ENCODE results near the gene TRIM28. TPM values are rescaled to one million over a fixed set of nuclear protein-coding genes. Genes with fewer than 3 reads are reported as not detected.
A peak's percentile ranks its signal among the peaks of the same experiment; 100 is the strongest.

TRIM28 gene
- total and polyA plus RNA-seq, 9 of the 15 experiments (the other 6 are each of a cell fraction or from before 2014, with no cell fraction given): 12.1 to 797 (median 490) TPM

DNA sequence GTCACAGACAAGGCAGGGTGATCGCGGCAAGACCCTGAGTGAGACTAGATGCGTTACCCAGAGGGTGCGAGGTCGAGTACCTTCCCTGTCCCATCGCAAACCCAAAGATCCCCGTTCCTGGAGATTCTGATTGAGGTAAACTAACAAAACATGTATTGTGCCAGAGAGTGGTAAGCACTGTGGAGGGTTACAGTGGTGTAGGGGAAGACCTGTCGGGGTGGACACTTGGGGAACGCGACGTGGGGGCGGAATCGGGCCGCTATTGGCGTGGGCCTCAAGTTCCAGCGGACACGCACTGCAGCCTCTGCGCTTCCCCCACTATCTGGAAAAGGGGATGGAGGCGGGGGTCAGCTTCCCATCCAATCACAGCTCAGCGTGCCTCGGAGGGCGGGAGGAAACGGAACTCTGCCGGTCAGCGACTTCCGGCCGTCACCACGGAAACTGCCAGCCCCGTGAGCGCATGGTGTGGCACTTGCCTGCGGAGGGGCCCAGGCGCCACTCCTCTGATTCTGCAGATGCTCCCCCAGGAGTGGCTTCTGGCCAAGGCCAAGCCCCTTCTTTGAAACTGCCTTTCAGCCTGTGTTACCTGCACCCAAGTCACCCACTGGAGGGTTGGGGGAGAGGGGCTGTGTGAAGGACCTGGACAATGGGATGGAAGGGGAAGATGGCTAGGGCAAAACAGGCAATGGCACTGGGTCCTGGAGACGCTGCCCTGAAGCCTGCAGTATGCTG lies 15.6 kb downstream of the TRIM28 start (continued):
- TF ChIP-seq ZFP30 (CRISPR knock-in tag; IDR thresholded peaks at IDR 0.05; ENCODE audit: borderline replicate concordance) (no peak), ZBED1 (IDR thresholded peaks at IDR 0.05) (no peak; the same call in 1 of the 2 replicates), ZFP36 (IDR thresholded peaks at IDR 0.05; ENCODE audit: low read depth, low read length, partially characterized antibody) (no peak), ZNF507 (tag; conservative IDR thresholded peaks at IDR 0.05) (no peak), MTA2 (IDR thresholded peaks at IDR 0.05; ENCODE audit: low read depth) (no peak), KLF10 (CRISPR knock-in tag; IDR thresholded peaks at IDR 0.05) (no peak), PRMT5 (CRISPR knock-in tag; IDR thresholded peaks at IDR 0.05) (no peak), ARNT (IDR thresholded peaks at IDR 0.05) (peak in 1 of 2 experiments; percentile 79; a peak in 2 of 4 replicates), SNRNP70 (optimal IDR thresholded peaks at IDR 0.05; ENCODE audit: low read depth, low read length) (no peak), ETV5 (CRISPR knock-in tag; IDR thresholded peaks at IDR 0.05; ENCODE audit: low read depth) (0 out of 2 replicates have a peak, but pooled peaks have one; percentile 33), ZNF274 (IDR thresholded peaks at IDR 0.05; ENCODE audit: borderline replicate concordance, low read depth, low read length) (no peak), IFI16 (CRISPR knock-in tag; IDR thresholded peaks at IDR 0.05) (no peak), HNRNPLL (IDR thresholded peaks at IDR 0.05; ENCODE audit: low read depth, low read length, poor library complexity, severe bottlenecking) (peak; percentile 94), ELF1 (tag; IDR thresholded peaks at IDR 0.05) (peak; percentile 50), MEF2A (IDR thresholded peaks at IDR 0.05; ENCODE audit: control insufficient read depth, low read depth, low read length) (no peak), ZNF764 (CRISPR knock-in tag; IDR thresholded peaks at IDR 0.05; ENCODE audit: low read depth) (no peak), HDAC6 (IDR thresholded peaks at IDR 0.05; ENCODE audit: low read depth, low read length) (no peak), CXXC5 (CRISPR knock-in tag; IDR thresholded peaks at IDR 0.05) (peak; percentile 88)
- TF ChIP-seq, protein P1, sequence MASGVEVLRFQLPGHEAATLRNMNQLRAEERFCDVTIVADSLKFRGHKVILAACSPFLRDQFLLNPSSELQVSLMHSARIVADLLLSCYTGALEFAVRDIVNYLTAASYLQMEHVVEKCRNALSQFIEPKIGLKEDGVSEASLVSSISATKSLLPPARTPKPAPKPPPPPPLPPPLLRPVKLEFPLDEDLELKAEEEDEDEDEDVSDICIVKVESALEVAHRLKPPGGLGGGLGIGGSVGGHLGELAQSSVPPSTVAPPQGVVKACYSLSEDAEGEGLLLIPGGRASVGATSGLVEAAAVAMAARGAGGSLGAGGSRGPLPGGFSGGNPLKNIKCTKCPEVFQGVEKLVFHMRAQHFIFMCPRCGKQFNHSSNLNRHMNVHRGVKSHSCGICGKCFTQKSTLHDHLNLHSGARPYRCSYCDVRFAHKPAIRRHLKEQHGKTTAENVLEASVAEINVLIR (CRISPR knock-in tag; IDR thresholded peaks at IDR 0.05): no peak
- TF ChIP-seq, protein P2, sequence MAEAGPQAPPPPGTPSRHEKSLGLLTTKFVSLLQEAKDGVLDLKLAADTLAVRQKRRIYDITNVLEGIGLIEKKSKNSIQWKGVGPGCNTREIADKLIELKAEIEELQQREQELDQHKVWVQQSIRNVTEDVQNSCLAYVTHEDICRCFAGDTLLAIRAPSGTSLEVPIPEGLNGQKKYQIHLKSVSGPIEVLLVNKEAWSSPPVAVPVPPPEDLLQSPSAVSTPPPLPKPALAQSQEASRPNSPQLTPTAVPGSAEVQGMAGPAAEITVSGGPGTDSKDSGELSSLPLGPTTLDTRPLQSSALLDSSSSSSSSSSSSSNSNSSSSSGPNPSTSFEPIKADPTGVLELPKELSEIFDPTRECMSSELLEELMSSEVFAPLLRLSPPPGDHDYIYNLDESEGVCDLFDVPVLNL (CRISPR knock-in tag; IDR thresholded peaks at IDR 0.05; ENCODE audit: low read depth): peak; percentile 66; the same call in 1 of the 2 replicates
- TF ChIP-seq, protein P3, sequence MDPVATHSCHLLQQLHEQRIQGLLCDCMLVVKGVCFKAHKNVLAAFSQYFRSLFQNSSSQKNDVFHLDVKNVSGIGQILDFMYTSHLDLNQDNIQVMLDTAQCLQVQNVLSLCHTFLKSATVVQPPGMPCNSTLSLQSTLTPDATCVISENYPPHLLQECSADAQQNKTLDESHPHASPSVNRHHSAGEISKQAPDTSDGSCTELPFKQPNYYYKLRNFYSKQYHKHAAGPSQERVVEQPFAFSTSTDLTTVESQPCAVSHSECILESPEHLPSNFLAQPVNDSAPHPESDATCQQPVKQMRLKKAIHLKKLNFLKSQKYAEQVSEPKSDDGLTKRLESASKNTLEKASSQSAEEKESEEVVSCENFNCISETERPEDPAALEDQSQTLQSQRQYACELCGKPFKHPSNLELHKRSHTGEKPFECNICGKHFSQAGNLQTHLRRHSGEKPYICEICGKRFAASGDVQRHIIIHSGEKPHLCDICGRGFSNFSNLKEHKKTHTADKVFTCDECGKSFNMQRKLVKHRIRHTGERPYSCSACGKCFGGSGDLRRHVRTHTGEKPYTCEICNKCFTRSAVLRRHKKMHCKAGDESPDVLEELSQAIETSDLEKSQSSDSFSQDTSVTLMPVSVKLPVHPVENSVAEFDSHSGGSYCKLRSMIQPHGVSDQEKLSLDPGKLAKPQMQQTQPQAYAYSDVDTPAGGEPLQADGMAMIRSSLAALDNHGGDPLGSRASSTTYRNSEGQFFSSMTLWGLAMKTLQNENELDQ (CRISPR knock-in tag; IDR thresholded peaks at IDR 0.05; ENCODE audit: borderline replicate concordance): 0 out of 2 replicates have a peak, but pooled peaks have one; percentile 6
- TF ChIP-seq, protein P4, sequence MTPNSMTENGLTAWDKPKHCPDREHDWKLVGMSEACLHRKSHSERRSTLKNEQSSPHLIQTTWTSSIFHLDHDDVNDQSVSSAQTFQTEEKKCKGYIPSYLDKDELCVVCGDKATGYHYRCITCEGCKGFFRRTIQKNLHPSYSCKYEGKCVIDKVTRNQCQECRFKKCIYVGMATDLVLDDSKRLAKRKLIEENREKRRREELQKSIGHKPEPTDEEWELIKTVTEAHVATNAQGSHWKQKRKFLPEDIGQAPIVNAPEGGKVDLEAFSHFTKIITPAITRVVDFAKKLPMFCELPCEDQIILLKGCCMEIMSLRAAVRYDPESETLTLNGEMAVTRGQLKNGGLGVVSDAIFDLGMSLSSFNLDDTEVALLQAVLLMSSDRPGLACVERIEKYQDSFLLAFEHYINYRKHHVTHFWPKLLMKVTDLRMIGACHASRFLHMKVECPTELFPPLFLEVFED (CRISPR knock-in tag; conservative IDR thresholded peaks at IDR 0.05): peak; percentile 91

Data from K562 (cell line).